Measurements from ENCODE around the gene MTF1. TPM values are rescaled to one million over a fixed set of nuclear protein-coding genes. Genes with fewer than 3 reads are reported as not detected.

Gene MTF1
- total RNA-seq, 1 donor from 2014 or later = 30.3 TPM

- DNase-seq (no peak), ATAC-seq (no peak)
- H3K36me3 ChIP-seq = peaks cover 75% of the 10 kb centered on the region
- no peaks in the 10 kb centered on the region for H3K27me3 ChIP-seq (ENCODE audit: low read depth)
- no peaks in the 10 kb centered on the region for H3K9me3 ChIP-seq
- no peak overlapping the region for H3K4me3 ChIP-seq
- no peak for TF ChIP-seq CTCF (IDR thresholded peaks at IDR 0.05)
- H3K27ac ChIP-seq = no peak overlapping the region
- no peaks in the 10 kb centered on the region for H3K4me1 ChIP-seq
- intact Hi-C loops (cut with DNase I) = no loop called here
Measured at GRCh38 chr1:37817481-37817880, 41.9 kb downstream of the MTF1 start.

- H3K4me1 ChIP-seq = peaks cover 7% of the 10 kb centered on the region
- DNase-seq (no peak), ATAC-seq (no peak)
- no peak overlapping the region for H3K27ac ChIP-seq
- H3K27me3 ChIP-seq (ENCODE audit: low read depth) = no peaks in the 10 kb centered on the region
- no peaks in the 10 kb centered on the region for H3K9me3 ChIP-seq
- intact Hi-C loops (cut with DNase I) = no loop called here
- no peak for TF ChIP-seq CTCF (IDR thresholded peaks at IDR 0.05)
- no peak overlapping the region for H3K4me3 ChIP-seq
- peaks cover 44% of the 10 kb centered on the region for H3K36me3 ChIP-seq
Measured at GRCh38 chr1:37814252-37814651, 45.1 kb downstream of the MTF1 start.

- Histone ChIP-seq H3K36me3 (peaks cover 39% of the 10 kb centered on the region), H3K27ac (no peak overlapping the region), H3K9me3 (no peaks in the 10 kb centered on the region), H3K27me3 (ENCODE audit: low read depth) (no peaks in the 10 kb centered on the region), H3K4me3 (no peak overlapping the region), H3K4me1 (peaks cover 13% of the 10 kb centered on the region)
- ATAC-seq = no peak
- intact Hi-C loops (cut with DNase I) = no loop called here
- no peak for DNase-seq
- no peak for TF ChIP-seq CTCF (IDR thresholded peaks at IDR 0.05)
Measured at GRCh38 chr1:37813529-37814145, 45.8 kb downstream of the MTF1 start.

GRCh38 chr1:37811027-37811655, 48.3 kb downstream of the MTF1 start:
- peaks cover 27% of the 10 kb centered on the region for H3K4me1 ChIP-seq
- H3K27me3 ChIP-seq (ENCODE audit: low read depth) = no peaks in the 10 kb centered on the region
- intact Hi-C loops (cut with DNase I) = no loop called here
- no peak overlapping the region for H3K27ac ChIP-seq
- no peaks in the 10 kb centered on the region for H3K9me3 ChIP-seq
- no peak overlapping the region for H3K4me3 ChIP-seq
- H3K36me3 ChIP-seq = peaks cover 27% of the 10 kb centered on the region
- TF ChIP-seq CTCF (IDR thresholded peaks at IDR 0.05) = peak; percentile 85
- DNase-seq (peak; percentile 80), ATAC-seq (peak; percentile 24 to 55)

- H3K4me3 ChIP-seq = no peak overlapping the region
- intact Hi-C loops (cut with DNase I) = no loop called here
- H3K9me3 ChIP-seq = no peaks in the 10 kb centered on the region
- no peak for DNase-seq
- H3K4me1 ChIP-seq = peaks cover 27% of the 10 kb centered on the region
- no peak for ATAC-seq
- H3K27me3 ChIP-seq (ENCODE audit: low read depth) = no peaks in the 10 kb centered on the region
- no peak overlapping the region for H3K27ac ChIP-seq
- peaks cover 27% of the 10 kb centered on the region for H3K36me3 ChIP-seq
- TF ChIP-seq CTCF (IDR thresholded peaks at IDR 0.05) = no peak
Measured at GRCh38 chr1:37809942-37810341, 49.5 kb downstream of the MTF1 start.
